ENCODE data around the gene TBX2.

Gene TBX2

GRCh38 chr17:61401389-61402072, 1.9 kb downstream of the TBX2 start:
- no peak for DNase-seq (ENCODE audit: low read depth in 2 of 2, low spot score in 1 of 2)

GRCh38 chr17:61402073-61402541, 2.5 kb downstream of the TBX2 start:
- no peak for DNase-seq (ENCODE audit: low read depth in 2 of 2, low spot score in 1 of 2)

GRCh38 chr17:61402978-61403800, 3.5 kb downstream of the TBX2 start:
- DNase-seq (ENCODE audit: low read depth in 2 of 2, low spot score in 1 of 2), result no peak

DNA sequence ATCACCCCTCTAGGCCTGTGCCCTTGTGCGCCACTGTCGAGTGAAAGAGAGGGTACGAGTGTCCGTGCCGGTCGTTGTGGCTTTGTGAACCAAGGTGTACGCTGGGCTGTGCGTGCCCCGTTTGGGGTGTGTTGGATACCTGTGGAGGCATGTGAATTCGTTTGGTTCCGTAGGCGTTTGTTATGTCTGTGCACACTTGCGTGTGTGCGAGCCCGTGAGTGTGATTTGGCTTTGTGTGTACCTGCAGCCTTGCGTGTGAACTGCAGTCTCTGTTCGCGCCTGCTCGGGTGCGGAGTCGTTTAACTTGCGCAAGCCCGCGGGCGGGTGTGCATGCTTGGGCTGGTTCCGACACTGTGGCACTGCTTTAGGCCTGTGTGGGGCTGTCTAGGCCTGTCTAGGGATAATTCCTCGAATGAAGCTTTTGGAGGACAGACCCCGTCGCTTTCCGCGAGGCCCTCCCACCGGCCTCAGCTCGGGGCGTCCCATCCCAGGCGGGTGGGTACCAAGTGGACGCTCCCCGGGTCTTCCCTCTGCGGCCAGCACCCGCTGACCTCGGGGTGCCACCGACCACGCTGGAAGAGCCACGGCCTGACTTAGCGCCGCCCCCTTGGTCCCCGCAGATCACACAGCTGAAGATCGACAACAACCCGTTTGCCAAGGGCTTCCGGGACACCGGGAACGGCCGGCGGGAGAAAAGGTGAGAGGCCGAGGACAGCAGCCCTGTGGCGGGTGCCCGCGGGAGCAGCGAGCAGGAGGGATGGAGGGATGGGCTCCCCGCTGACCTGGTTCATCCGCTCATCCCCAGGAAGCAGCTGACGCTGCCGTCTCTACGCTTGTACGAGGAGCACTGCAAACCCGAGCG, 4.4 kb downstream of the TBX2 start:
- DNase-seq (ENCODE audit: low read depth in 2 of 2, low spot score in 1 of 2), result no peak

DNA sequence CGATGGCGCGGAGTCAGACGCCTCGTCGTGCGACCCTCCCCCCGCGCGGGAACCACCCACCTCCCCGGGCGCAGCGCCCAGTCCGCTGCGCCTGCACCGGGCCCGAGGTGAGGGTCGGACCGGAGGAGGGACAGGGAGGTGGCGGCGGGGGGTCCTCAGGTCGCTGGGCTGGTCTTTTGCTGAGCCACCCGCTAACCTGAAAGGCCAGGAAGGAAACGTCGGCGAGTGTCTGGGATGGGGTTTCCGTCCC, 4.9 kb downstream of the TBX2 start:
- no peak for DNase-seq (ENCODE audit: low read depth in 2 of 2, low spot score in 1 of 2)

- no peak for DNase-seq (ENCODE audit: low read depth in 2 of 2, low spot score in 1 of 2)
These were observed 5.5 kb downstream of the TBX2 start for GRCh38 chr17:61404913-61405685.

- no peak for DNase-seq (ENCODE audit: low read depth in 2 of 2, low spot score in 1 of 2)
These were observed 6.3 kb downstream of the TBX2 start for GRCh38 chr17:61405686-61406536.

DNA sequence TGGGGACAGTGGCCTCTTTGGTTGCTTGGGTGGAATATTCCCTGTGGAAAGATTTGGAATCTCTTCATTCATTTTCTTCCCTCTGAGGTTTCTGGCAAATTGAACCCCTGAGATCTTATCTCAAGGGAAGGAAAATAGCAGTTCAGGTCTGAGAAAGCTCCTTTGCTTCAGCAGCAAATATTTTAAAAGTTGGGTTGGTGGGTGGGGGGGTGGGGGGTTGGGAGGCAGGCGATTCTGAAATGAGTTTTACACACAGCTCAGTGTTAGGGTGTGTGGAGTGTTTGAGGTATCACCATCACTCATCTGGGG, 6.8 kb downstream of the TBX2 start:
- no peak for DNase-seq (ENCODE audit: low read depth in 2 of 2, low spot score in 1 of 2)

DNA sequence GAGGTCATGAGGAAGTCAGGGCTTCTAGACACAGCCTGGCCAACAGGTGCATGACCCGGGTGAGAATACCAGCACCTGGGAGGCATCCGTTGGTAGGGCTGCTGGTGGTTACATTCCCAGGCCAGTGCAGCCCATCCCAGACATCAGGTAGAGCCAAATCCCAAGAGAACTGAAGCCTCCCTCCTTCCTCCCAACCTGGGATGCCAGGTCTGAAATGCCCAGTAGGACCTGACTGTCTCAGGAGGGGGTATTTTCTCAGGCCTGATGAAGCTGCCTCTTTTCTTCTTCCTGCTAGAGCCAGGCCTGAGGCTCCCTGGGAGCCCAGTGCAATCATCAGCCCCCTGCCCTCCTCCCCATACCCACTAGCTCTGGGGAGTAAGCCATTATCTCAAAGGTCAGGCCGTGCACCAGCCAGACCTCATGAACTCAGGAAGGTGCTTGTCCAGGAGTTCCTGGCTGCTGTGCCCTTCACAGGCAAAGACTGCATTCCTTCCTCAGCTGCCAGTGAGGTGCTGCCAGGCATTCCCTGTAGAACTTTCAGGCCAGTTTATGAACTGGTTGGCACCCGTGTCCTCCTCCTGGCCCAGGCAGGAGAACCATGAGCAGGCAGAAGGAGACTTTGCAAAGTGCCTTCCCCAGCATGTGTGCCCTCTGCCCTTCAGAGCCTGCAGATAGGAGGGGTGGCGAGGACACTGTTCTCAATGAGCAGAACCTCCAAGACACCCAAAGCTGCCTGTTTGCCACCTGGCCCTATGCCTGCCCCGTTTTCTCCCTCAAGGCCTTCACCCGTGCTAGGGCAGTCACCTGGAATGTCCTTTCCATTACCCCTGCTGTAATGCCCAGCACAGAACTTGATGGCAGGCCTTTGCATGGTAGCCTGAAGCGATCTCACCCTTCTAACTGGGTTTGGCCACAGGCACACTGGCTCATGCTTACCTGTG, 7.6 kb downstream of the TBX2 start:
- no peak for DNase-seq (ENCODE audit: low read depth in 2 of 2, low spot score in 1 of 2)

- no peak for DNase-seq (ENCODE audit: low read depth in 2 of 2, low spot score in 1 of 2)
These were observed 8.8 kb downstream of the TBX2 start for GRCh38 chr17:61408151-61409041.

DNA sequence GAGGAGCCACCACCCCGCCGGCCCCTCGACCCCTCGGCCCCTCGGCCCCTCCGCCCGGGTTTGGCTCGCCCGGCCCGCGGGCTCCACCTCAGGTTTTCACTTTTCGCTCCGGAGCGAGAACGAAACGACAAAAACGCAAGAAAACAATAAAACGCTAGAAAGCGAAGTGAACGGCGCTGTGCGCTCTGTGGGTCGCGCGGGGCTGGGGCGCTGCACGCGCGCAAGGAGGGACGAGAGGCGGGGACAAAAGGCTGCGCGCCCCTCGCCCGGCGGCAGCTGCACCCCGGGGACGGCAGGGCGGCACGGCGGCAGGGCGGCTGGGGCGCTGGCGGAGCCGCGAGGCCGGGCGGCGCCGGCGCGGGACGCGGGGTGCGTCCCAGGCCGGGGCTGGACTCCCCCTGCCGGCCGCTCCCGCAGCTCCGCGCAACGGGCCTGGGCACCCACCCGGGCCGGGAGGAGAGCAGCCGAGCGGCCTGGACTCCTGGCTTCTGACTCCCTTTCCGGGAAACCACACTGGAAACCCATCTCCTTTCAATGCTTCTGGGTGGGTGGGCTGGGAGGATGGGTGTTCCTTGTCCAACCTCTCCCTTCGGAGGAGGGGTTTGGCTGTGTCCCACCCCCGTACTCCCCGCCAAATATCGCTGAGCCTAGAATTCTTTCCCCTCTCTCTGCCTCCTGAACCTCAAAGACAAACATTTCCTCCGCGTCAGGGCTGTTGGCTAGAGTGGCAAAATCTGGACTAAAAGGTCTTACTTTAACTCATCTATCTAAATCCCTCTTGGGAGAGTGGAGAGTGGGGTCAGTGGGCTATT, 9.9 kb downstream of the TBX2 start:
- no peak for DNase-seq (ENCODE audit: low read depth in 2 of 2, low spot score in 1 of 2)

DNA sequence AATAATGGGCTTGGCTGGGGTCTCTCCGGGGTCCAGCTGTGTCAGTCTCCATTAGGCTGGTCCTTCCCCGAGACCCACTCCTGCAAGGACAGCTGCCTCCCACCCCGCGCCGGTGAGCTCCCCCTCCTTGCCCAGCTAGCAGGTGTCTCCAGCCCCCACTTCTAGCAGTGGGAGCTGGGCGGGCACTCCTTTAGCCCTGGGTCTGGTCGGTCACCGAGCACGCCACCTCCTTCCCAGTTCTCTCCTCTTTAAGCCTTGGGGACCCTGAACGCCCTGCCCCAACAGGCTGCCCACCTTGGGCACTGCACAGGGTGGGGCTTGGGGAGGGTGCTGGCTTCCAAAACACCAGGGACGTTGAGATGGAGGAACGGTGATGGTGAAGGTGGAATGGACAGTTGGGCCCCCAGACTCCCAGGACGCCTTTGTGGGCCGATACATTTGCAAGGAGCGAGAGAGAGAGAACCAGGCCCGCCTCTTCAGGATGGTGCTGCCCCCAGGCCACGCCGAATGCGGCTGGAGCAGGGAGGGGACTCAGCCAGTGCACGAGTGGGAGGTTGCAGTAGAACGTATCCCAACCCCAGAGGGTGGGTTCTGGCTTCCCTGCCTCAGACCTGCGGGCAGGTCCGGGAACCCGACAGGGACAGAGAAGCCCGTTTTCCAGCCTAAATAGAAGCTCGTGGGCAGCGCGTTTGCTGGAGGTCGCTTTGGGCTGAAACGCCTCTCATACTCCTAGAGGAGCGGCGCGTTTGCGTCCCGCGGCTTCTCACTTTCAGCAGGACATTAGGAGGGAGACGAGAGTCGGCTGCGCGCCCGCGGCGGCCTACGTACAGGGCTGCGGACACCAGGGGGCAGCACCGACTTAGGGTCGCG, 10.7 kb downstream of the TBX2 start:
- DNase-seq (ENCODE audit: low read depth in 2 of 2, low spot score in 1 of 2), result peak; percentile 44 to 55

GRCh38 chr17:61411011-61411260, 11.3 kb downstream of the TBX2 start:
- no peak for DNase-seq (ENCODE audit: low read depth in 2 of 2, low spot score in 1 of 2)

DNA sequence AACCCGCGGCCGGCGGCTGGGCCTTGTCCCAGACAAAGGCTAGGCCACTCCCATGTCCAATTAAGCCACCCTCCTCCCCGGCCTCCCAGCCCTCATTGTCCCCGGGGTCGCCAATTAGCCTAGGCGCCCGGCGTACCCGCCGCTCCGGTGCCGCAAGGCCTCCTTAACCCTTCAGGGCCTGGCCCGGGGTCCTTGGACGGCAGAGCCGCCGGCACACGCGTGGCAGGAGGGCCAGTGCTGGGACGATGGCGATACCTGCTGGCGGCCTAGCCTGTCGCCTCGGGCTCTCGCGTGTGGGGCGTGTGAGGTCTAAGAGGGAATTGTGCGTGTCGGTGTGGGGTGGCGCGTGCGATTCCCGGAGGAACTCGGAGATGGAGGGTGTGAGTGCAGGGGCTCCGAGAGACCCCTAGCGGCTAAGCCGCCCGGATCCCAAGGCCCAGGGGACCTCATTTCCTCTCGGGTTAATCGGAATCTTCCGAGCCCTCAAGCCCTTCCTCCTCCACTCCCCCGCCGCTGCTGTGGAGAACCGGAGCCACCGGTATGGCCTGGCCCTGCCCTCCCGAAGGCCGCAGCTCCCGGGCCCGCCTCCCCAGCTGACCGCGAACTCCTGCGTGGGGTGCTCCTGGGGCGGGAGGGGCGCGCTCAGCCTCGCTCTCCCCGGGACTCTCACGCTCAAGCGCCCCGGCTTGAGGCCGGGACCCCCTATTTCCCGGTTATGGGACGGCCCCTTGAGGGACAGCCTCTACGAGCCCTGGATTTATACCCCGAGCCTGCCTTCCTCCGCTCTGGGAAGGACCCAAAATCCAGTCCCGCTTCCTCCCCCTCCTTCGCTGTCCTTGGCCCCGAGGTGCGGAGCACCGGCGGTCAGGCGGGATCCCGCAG, 11.9 kb downstream of the TBX2 start:
- no peak for DNase-seq (ENCODE audit: low read depth in 2 of 2, low spot score in 1 of 2)

DNA sequence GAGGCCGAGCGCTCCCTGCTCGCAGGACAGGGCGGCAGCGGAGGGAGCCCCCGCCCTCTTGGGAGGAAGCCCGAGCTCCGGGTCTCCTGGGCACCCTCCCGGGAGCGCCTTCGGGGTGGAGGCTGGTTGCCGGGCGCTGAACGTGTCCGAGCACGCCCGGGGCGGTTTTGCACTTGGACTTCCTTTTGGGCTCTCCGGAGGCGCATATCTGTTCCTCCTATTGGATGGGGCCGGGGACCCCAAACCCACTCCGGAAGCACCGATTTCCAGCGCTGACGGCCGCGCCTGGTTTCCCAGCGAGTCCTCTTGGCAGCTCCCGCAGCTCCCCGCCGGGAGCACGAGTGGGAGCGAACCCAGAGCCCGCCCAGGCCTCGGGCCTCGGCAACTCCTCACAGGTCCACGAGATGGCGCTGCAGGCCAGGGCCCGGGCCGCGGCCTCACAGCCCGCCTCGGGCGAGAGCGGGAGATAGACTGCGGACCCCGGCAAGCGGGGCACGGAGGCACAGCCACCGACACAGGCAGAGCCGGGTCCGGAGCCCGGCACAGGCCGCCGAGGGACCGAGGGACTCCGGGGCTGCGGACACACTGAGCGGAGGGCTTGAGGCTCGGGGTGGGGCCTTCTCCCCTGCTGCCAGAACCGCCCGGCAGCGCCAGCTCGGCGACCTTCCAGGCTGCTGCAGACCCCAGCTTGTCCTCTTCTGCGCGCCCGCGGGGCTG, 12.7 kb downstream of the TBX2 start:
- DNase-seq (ENCODE audit: low read depth in 2 of 2, low spot score in 1 of 2), result peak; percentile 43 to 63

Data from stimulated activated CD8-positive, alpha-beta memory T cell treated with anti-CD3 and anti-CD28 coated beads, Interleukin-4, amount 100 ng/mL, for 1 hour (primary cell).